Endothelial cell of umbilical vein (primary cell): Measurements from ENCODE around the gene CPSF3. TPM values are rescaled to one million over a fixed set of nuclear protein-coding genes. Genes with fewer than 3 reads are reported as not detected.
A peak's percentile ranks its signal among the peaks of the same experiment; 100 is the strongest.

Experiments used
- Bru-seq: library from RNA; stranded (reverse); fragments of 400-500 nt; gene quantifications from one replicate; lab custom pipeline; 2021; lab: Mats Ljungman, UMichigan
- BruChase-seq, 2 experiments: library from RNA; stranded (reverse); fragments of 400-500 nt; gene quantifications; one replicate each; lab custom pipeline; 2021; lab: Mats Ljungman, UMichigan
- BruUV-seq: library from RNA; stranded (reverse); fragments of 400-500 nt; replicated peaks from 2 replicates; lab custom pipeline; 2021; lab: Mats Ljungman, UMichigan
- CTCF ChIA-PET: fragments of 300-600, 350-600 bp; sonication (Branson Sonifier 250); formaldehyde crosslinking; loops from one replicate; lab custom pipeline; 2021; ENCODE audit warnings: antibody characterized with exemption, inconsistent platforms; lab: Charles Lee
- POLR2A ChIA-PET: fragments of 300-600, 350-600 bp; sonication (Branson Sonifier 250); formaldehyde crosslinking; loops from one replicate; lab custom pipeline; 2021; ENCODE audit warnings: antibody characterized with exemption, inconsistent platforms; lab: Charles Lee
- DNase-seq: peaks from one replicate; pipeline ENCODE4 v3.0.0-alpha.2; 2011; ENCODE audit warnings: low read depth, low spot score
- FAIRE-seq: peaks from 2 replicates; lab custom pipeline; 2011; peaks lifted over from hg19 to GRCh38; lab: Jason Lieb, UNC
- H2AFZ ChIP-seq: 2 replicates; pipeline ENCODE4 v1.6.0; 2012; ENCODE audit warnings: low read depth, low read length, control low read depth, inconsistent platforms
- H3K27ac ChIP-seq: 2 replicates; pipeline ENCODE4 v1.5.1; 2011; ENCODE audit warnings: low read depth, mild to moderate bottlenecking, control low read depth, low read length, moderate library complexity; ENCODE audit not compliant: insufficient read depth
- H3K27me3 ChIP-seq, 2 experiments: 2 replicates each; pipeline versions ENCODE4 v1.6.0 to v1.6.1; 2011; ENCODE audit warnings: low read length in 2 of 2, mixed read lengths in 1 of 2; ENCODE audit not compliant: control insufficient read depth in 2 of 2, insufficient read depth in 2 of 2
- H3K36me3 ChIP-seq, 2 experiments: 2 replicates in 1 of 2; 3 replicates in 1 of 2; pipeline ENCODE4 v1.5.1; 2011; ENCODE audit warnings: low read length in 2 of 2, mild to moderate bottlenecking in 1 of 2, moderate library complexity in 1 of 2; ENCODE audit not compliant: control insufficient read depth in 2 of 2, insufficient read depth in 2 of 2; ENCODE audit errors: extremely low read depth in 1 of 2
- H3K4me1 ChIP-seq: 3 replicates; pipeline ENCODE4 v1.5.1; 2011; ENCODE audit warnings: mild to moderate bottlenecking, low read length; ENCODE audit not compliant: control insufficient read depth, insufficient read depth; ENCODE audit errors: extremely low read depth
- H3K4me2 ChIP-seq: 2 replicates; pipeline ENCODE4 v1.6.1; 2011; ENCODE audit warnings: low read length, control low read depth, mixed read lengths; ENCODE audit not compliant: insufficient read depth
- H3K4me3 ChIP-seq, 3 experiments: fragments of 200-600 bp in 1 of 3; sonication (generic), shearing (Covaris generic) in 1 of 3; replicated peaks in 1 of 3; 2 replicates each; pipeline ENCODE4 v1.5.1; 2011 to 2016; ENCODE audit warnings: control low read depth in 3 of 3, low read length in 3 of 3, mild to moderate bottlenecking in 2 of 3, inconsistent platforms in 1 of 3, low read depth in 1 of 3, moderate library complexity in 1 of 3; ENCODE audit not compliant: insufficient read depth in 1 of 3
- H3K79me2 ChIP-seq: 2 replicates; pipeline ENCODE4 v1.6.0; 2012; ENCODE audit warnings: low read length, inconsistent platforms; ENCODE audit not compliant: control insufficient read depth, insufficient read depth
- H3K9ac ChIP-seq: replicated peaks from 2 replicates; pipeline ENCODE3; 2011; ENCODE audit warnings: low read length, control low read depth; ENCODE audit not compliant: insufficient read depth; ENCODE audit errors: extremely low read depth
- H3K9me1 ChIP-seq: replicated peaks from 3 replicates; pipeline ENCODE4 v1.6.0; 2011; ENCODE audit warnings: mild to moderate bottlenecking, low read length; ENCODE audit not compliant: control insufficient read depth, insufficient read depth; ENCODE audit errors: extremely low read depth
- H3K9me3 ChIP-seq: replicated peaks from 2 replicates; pipeline ENCODE4 v1.5.1; 2012; ENCODE audit warnings: low read length, inconsistent platforms; ENCODE audit not compliant: control insufficient read depth, insufficient read depth
- H4K20me1 ChIP-seq: replicated peaks from 2 replicates; pipeline ENCODE3; 2011; ENCODE audit warnings: mild to moderate bottlenecking, low read length; ENCODE audit not compliant: control insufficient read depth, insufficient read depth; ENCODE audit errors: extremely low read depth
- FOS ChIP-seq: IDR thresholded peaks from 2 replicates; pipeline ENCODE4 v1.6.1; 2011; ENCODE audit warnings: mild to moderate bottlenecking, low read length, moderate library complexity, borderline replicate concordance; ENCODE audit not compliant: insufficient read depth
- POLR2A ChIP-seq: IDR thresholded peaks from 2 replicates; pipeline ENCODE4 v1.6.1; 2012; ENCODE audit warnings: low read depth, mild to moderate bottlenecking, control low read depth, low read length
- POLR2AphosphoS5 ChIP-seq: IDR thresholded peaks from 2 replicates; pipeline ENCODE4 v1.6.1; 2012; ENCODE audit warnings: low read depth, mild to moderate bottlenecking, control low read depth, low read length, moderate library complexity; ENCODE audit not compliant: insufficient read depth
- dilution Hi-C: fragments of 300-500 bp; cut with MboI; formaldehyde crosslinking; loops from one replicate; pipeline ENCODE4 v1.15.0; 2019; ENCODE audit warnings: low sequenced_read_pairs; ENCODE audit not compliant: extremely low pct_ligation_motif_present
- intact Hi-C: fragments of 100-400 bp; cut with micrococcal nuclease; formaldehyde crosslinking; loops from one replicate; pipeline ENCODE4 v1.10.0; 2022
- long read RNA-seq: library from polyadenylated mRNA; stranded (forward); transcript quantifications from one replicate; pipeline ENCODE4 v2.0.0, GENCODE V29; 2021
- polyA minus RNA-seq, 3 experiments: library from RNA; depleted of rRNA, polyadenylated mRNA; stranded (reverse); fragments of >200 nt; gene quantifications; 1 replicate in 1 of 3; 2 replicates in 2 of 3; pipeline ENCODE4 v1.2.3, GENCODE V29; 2011
- polyA plus RNA-seq, 4 experiments: library from polyadenylated mRNA; depleted of rRNA in 3 of 4; stranded (reverse) in 3 of 4; unstranded in 1 of 4; fragments of >200 nt; gene quantifications; 2 replicates each; pipeline versions ENCODE4 v1.2.1 to v1.2.3, GENCODE V29; 2011 to 2012; ENCODE audit warnings: missing spikeins in 1 of 4
- total RNA-seq: library from RNA; stranded (reverse); gene quantifications from 2 replicates; pipeline ENCODE4 v1.2.3, GENCODE V29; 2021

The CPSF3 gene
- total RNA-seq: 35.6 and 37.1 TPM in 2 replicates
- 12.2 and 13.7 TPM in 2 replicates for polyA plus RNA-seq
- 22.7 and 23.4 TPM in 2 replicates for polyA plus RNA-seq (2011; cell fraction: cytosol; rRNA removed)
- polyA plus RNA-seq (2011; cell fraction: nucleus; rRNA removed): 37.7 and 44.9 TPM in 2 replicates
- 46.4 and 56.3 TPM in 2 replicates for polyA plus RNA-seq (2012)
- 16.1 and 19.1 TPM in 2 replicates for polyA minus RNA-seq
- polyA minus RNA-seq (2011; cell fraction: cytosol; rRNA and poly(A)+ RNA removed): 30.6 TPM
- polyA minus RNA-seq (2011; cell fraction: nucleus; rRNA and poly(A)+ RNA removed): 19.9 and 20.3 TPM in 2 replicates
- Bru-seq, nascent RNA: percentile 60 among the genes with signal in this experiment
- percentile 65 among the genes with signal in this experiment for BruChase-seq, experiment 1, labeled RNA remaining after a 6-hour chase
- percentile 56 among the genes with signal in this experiment for BruChase-seq, experiment 2, labeled RNA remaining after a 2-hour chase
- long read RNA-seq, transcript CPSF3-201 (18 exons, 2,345 nt): major isoform, 158 of 173 reads
- long read RNA-seq, partial matches to known transcripts: 5 of 173 reads
- long read RNA-seq, other reads (novel, unspliced or antisense): 10 of 173 reads

DNA sequence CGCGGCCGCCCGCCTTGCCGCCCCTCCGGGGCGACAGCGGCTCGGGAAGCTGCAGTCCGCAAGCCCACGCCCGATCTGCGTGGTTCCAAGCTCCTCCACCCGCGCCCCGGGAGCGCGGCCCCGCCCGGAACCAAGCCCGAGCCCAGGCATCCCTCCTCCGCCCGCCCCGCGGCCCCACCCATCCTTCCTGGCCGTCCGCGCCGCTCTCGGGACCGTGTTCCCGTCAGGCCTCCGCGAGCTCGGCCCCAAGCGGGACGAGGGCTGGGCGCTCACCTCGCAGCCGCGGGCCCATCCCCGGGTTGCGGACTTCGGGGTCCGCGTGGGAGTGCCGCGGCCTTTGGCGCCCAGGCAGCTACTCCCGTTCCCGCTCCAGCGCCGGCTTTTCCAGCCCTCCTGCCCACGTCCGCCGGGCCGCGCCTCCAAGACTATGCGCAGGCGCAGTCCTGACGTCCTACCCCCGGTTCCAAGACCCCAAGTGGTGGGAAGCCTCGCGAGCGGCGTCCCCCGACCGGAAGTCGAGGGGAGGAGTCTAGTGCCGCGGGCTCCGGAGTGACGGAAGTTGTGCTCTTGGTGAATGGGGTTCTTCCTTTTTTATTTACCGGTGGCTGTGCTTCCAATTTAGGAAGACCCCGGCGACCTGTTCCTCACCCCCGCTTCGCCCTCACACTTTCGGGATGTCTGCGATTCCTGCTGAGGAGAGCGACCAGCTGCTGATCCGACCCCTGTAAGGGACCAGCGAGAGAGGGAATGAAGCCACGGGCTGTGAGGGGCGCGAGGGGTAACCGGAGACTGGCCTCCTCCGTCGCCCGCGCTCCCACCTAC, at the start of gene CPSF3, which contains the start of gene ITGB1BP1:
TSS of gene CPSF3 (plus strand) at position 555 of the 822 bp plus-strand sequence. CDS start at position 675, 120 bp downstream.
TSS of gene ITGB1BP1 (minus strand) at position 429 of the 822 bp plus-strand sequence. CDS start 4,831 bp downstream, outside the sequence.
- FAIRE-seq (peak; percentile 94), DNase-seq (peak; percentile 96)
- no peaks in the 10 kb centered on the region for H3K27me3 ChIP-seq
- no peaks in the 10 kb centered on the region for H4K20me1 ChIP-seq
- H3K27ac ChIP-seq: peak within 1 kb of the TSS; percentile 62
- H3K4me1 ChIP-seq: peaks cover 16% of the 10 kb centered on the region
- no TSS peak for BruUV-seq
- peak within 1 kb of the TSS; percentile 80 for H2AFZ ChIP-seq
- H3K36me3 ChIP-seq: no peaks in the 10 kb centered on the region
- peak within 1 kb of the TSS; percentile 52 to 98 (median 75) for H3K4me3 ChIP-seq
- no peaks in the 10 kb centered on the region for H3K9me1 ChIP-seq
- POLR2A ChIA-PET: no interaction called here
- no peaks in the 10 kb centered on the region for H3K9me3 ChIP-seq
- H3K9ac ChIP-seq: peak within 1 kb of the TSS; percentile 90
- dilution Hi-C loops: no loop called here
- peak within 1 kb of the TSS; percentile 86 for H3K4me2 ChIP-seq
- intact Hi-C loops: loop anchor here (1.0 to 5.0 kb wide), 5 partner anchors 52 to 281 kb away; partner anchors contain the start of genes ASAP2 and YWHAQ
- TF ChIP-seq FOS (no peak), POLR2AphosphoS5 (peak; percentile 94), POLR2A (peak; percentile 76)
- H3K79me2 ChIP-seq: peaks cover 50% of the 10 kb centered on the region
- CTCF ChIA-PET: interaction anchor here (0.8 to 1.6 kb wide), 3 partner anchors 23 to 280 kb away, joined by 3 read pairs; no protein-coding TSS in a partner anchor
